SK-N-SH (cell line): ENCODE results near the gene SLC45A3. TPM values are rescaled to one million over a fixed set of nuclear protein-coding genes. Genes with fewer than 3 reads are reported as not detected.

Experiments
- CTCF ChIA-PET: fragments of 300-600, 350-600 bp; formaldehyde crosslinking; extraction: SDS; loops from one replicate; lab custom pipeline; 2021; lab: Yijun Ruan, JAX
- POLR2A ChIA-PET: fragments of 350-600 bp; sonication (Branson Sonifier 250); formaldehyde crosslinking; extraction: SDS; loops from one replicate; lab custom pipeline; 2020; ENCODE audit warnings: antibody characterized with exemption, inconsistent platforms; lab: Yijun Ruan, JAX
- DNase-seq: peaks from one replicate; pipeline ENCODE4 v3.0.0; 2012
- H2AFZ ChIP-seq: fragments of 200-600 bp; sonication (generic); 2 replicates; pipeline ENCODE4 v1.8.1; 2016; ENCODE audit warnings: antibody characterized with exemption, mild to moderate bottlenecking, low read depth
- H3F3A ChIP-seq: fragments of 200-600 bp; sonication (generic); replicated peaks from 2 replicates; pipeline ENCODE3; 2016; ENCODE audit warnings: antibody characterized with exemption, mild to moderate bottlenecking; ENCODE audit not compliant: insufficient read depth
- H3K27ac ChIP-seq, 2 experiments: fragments of 200-500 bp in 1 of 2; fragments of 200-600 bp in 1 of 2; sonication (Bioruptor generic) in 1 of 2; sonication (generic), shearing (Covaris generic) in 1 of 2; 2 replicates each; pipeline versions ENCODE4 v1.5.1 to v1.6.1; 2014 to 2016; ENCODE audit warnings: low read depth in 2 of 2, inconsistent platforms in 1 of 2, low read length in 1 of 2, mild to moderate bottlenecking in 1 of 2, mixed read lengths in 1 of 2
- H3K27me3 ChIP-seq: fragments of 200-600 bp; sonication (generic), shearing (Covaris generic); 2 replicates; pipeline ENCODE4 v1.6.1; 2016; ENCODE audit warnings: mixed run types; ENCODE audit not compliant: insufficient read depth
- H3K36me3 ChIP-seq, 2 experiments: fragments of 200-500 bp in 1 of 2; fragments of 200-600 bp in 1 of 2; sonication (Bioruptor generic) in 1 of 2; sonication (generic) in 1 of 2; replicated peaks in 1 of 2; 2 replicates each; pipeline versions ENCODE3 to v1.5.1; 2014 to 2016; ENCODE audit warnings: low read length in 1 of 2, mild to moderate bottlenecking in 1 of 2; ENCODE audit not compliant: insufficient read depth in 2 of 2, control insufficient read depth in 1 of 2
- H3K4me1 ChIP-seq, 2 experiments: fragments of 200-500 bp in 1 of 2; fragments of 200-600 bp in 1 of 2; sonication (Bioruptor generic) in 1 of 2; sonication (generic), shearing (Covaris generic) in 1 of 2; 2 replicates each; pipeline versions ENCODE4 v1.5.1 to v1.6.1; 2014 to 2016; ENCODE audit warnings: low read depth in 1 of 2, low read length in 1 of 2, mixed run types in 1 of 2; ENCODE audit not compliant: insufficient read depth in 2 of 2, control insufficient read depth in 1 of 2
- H3K4me2 ChIP-seq: fragments of 200-600 bp; sonication (generic), shearing (Covaris generic); 2 replicates; pipeline ENCODE4 v1.6.1; 2017; ENCODE audit warnings: mixed run types
- H3K4me3 ChIP-seq, 2 experiments: fragments of 200-500 bp in 1 of 2; fragments of 200-600 bp in 1 of 2; sonication (Bioruptor generic) in 1 of 2; sonication (generic), shearing (Covaris generic) in 1 of 2; 2 replicates each; pipeline versions ENCODE4 v1.5.1 to v1.8.1; 2014 to 2016; ENCODE audit warnings: low read depth in 2 of 2, inconsistent platforms in 1 of 2, low read length in 1 of 2, mild to moderate bottlenecking in 1 of 2, mixed read lengths in 1 of 2, moderate library complexity in 1 of 2
- H3K79me2 ChIP-seq: fragments of 200-600 bp; sonication (generic); 2 replicates; pipeline ENCODE4 v1.8.1; 2017; ENCODE audit warnings: mild to moderate bottlenecking; ENCODE audit not compliant: insufficient read depth
- H3K9ac ChIP-seq: fragments of 200-600 bp; sonication (generic); 2 replicates; pipeline ENCODE4 v1.6.1; 2017; ENCODE audit warnings: mixed run types
- H3K9me2 ChIP-seq: fragments of 200-600 bp; sonication (generic); 2 replicates; pipeline ENCODE4 v1.6.1; 2017; ENCODE audit warnings: mixed run types
- H3K9me3 ChIP-seq: fragments of 200-600 bp; sonication (generic); 2 replicates; pipeline ENCODE4 v1.6.1; 2017; ENCODE audit warnings: mixed run types, mild to moderate bottlenecking, moderate library complexity
- H4K20me1 ChIP-seq: fragments of 200-600 bp; sonication (generic); 2 replicates; pipeline ENCODE4 v1.6.1; 2017; ENCODE audit warnings: mild to moderate bottlenecking, mixed run types; ENCODE audit not compliant: insufficient read depth
- CTCF ChIP-seq: fragments of 200-600 bp; sonication (generic); IDR thresholded peaks from 2 replicates; pipeline ENCODE4 v1.6.1; 2017; ENCODE audit warnings: antibody characterized with exemption, mild to moderate bottlenecking, moderate library complexity
- ELF1 ChIP-seq: IDR thresholded peaks from 2 replicates; pipeline ENCODE4 v1.4.0; 2012
- FOXJ3 ChIP-seq: sonication (generic); formaldehyde crosslinking; IDR thresholded peaks from 2 replicates; pipeline ENCODE4 v1.5.1; 2020; ENCODE audit warnings: mild to moderate bottlenecking, missing genetic modification reagents
- GABPA ChIP-seq: IDR thresholded peaks from 2 replicates; pipeline ENCODE4 v1.4.0; 2012; ENCODE audit warnings: low read depth, mild to moderate bottlenecking
- GATA2 ChIP-seq: sonication (generic); formaldehyde crosslinking; IDR thresholded peaks from 2 replicates; pipeline ENCODE4 v1.5.0; 2020; ENCODE audit warnings: mild to moderate bottlenecking, missing genetic modification reagents
- JUND ChIP-seq: IDR thresholded peaks from 2 replicates; pipeline ENCODE4 v1.4.0; 2012
- MAX ChIP-seq: IDR thresholded peaks from 2 replicates; pipeline ENCODE4 v1.4.0; 2012; ENCODE audit warnings: low read depth
- MEF2A ChIP-seq: IDR thresholded peaks from 2 replicates; pipeline ENCODE4 v1.4.0; 2012; ENCODE audit warnings: low read depth, borderline replicate concordance
- PBX3 ChIP-seq: IDR thresholded peaks from 2 replicates; pipeline ENCODE4; 2012
- POLR2AphosphoS5 ChIP-seq: IDR thresholded peaks from 2 replicates; pipeline ENCODE4 v1.6.1; 2012; ENCODE audit warnings: low read depth, low read length
- RAD21 ChIP-seq: IDR thresholded peaks from 2 replicates; pipeline ENCODE4 v1.6.1; 2012; ENCODE audit warnings: mild to moderate bottlenecking, low read length
- RCOR1 ChIP-seq: fragments of 150-350 bp; IDR thresholded peaks from 2 replicates; pipeline ENCODE4 v1.6.1; 2017; ENCODE audit warnings: antibody characterized with exemption, low read length
- REST ChIP-seq: IDR thresholded peaks from 2 replicates; pipeline ENCODE4 v1.6.1; 2012; ENCODE audit warnings: mild to moderate bottlenecking, low read depth, low read length, moderate library complexity
- RFX5 ChIP-seq: IDR thresholded peaks from 2 replicates; pipeline ENCODE4 v1.6.1; 2012; ENCODE audit warnings: mild to moderate bottlenecking, improper control_type of control experiment, low read length
- RXRA ChIP-seq: IDR thresholded peaks from 2 replicates; pipeline ENCODE4 v1.4.0; 2012; ENCODE audit warnings: low read depth, mild to moderate bottlenecking, borderline replicate concordance
- TCF12 ChIP-seq: IDR thresholded peaks from 2 replicates; pipeline ENCODE4 v1.4.0; 2012
- TEAD4 ChIP-seq: IDR thresholded peaks from 2 replicates; pipeline ENCODE4 v1.4.0; 2012; ENCODE audit warnings: mild to moderate bottlenecking, borderline replicate concordance; ENCODE audit not compliant: insufficient read depth
- USF1 ChIP-seq: IDR thresholded peaks from 2 replicates; pipeline ENCODE4 v1.4.0; 2012; ENCODE audit warnings: low read depth, borderline replicate concordance
- USF2 ChIP-seq: fragments of 150-350 bp; IDR thresholded peaks from 2 replicates; pipeline ENCODE4 v1.6.1; 2017; ENCODE audit warnings: antibody characterized with exemption, low read length, low read depth, borderline replicate concordance
- YY1 ChIP-seq: IDR thresholded peaks from 2 replicates; pipeline ENCODE4 v1.4.0; 2012; ENCODE audit warnings: low read depth, mild to moderate bottlenecking
- ZBTB33 ChIP-seq: IDR thresholded peaks from 2 replicates; pipeline ENCODE4 v1.4.0; 2012; ENCODE audit warnings: low read depth, borderline replicate concordance
- WGBS: methylation state at CpG from one replicate; pipeline ENCODE4 v1.1.6; 2017; ENCODE audit warnings: low lambda C conversion rate; 5-methylcytosine and 5-hydroxymethylcytosine counted together
- polyA plus RNA-seq, 3 experiments: library from polyadenylated mRNA; depleted of rRNA; stranded (reverse); fragments of >200 nt; gene quantifications; 2 replicates each; pipeline ENCODE4 v1.2.3, GENCODE V29; 2012

The SLC45A3 gene
- polyA plus RNA-seq, 1 of the 3 experiments (the other 2 are of a cell fraction) = 4.6 TPM

- H2AFZ ChIP-seq = no peak overlapping the region
- no peaks in the 10 kb centered on the region for H3K9me3 ChIP-seq
- CTCF ChIA-PET = interaction anchor here (0.6 to 10.0 kb wide), 53 partner anchors 11 to 398 kb away, joined by 3 to 367 read pairs (median 5); partner anchors contain the start of gene ELK4
- no peaks in the 10 kb centered on the region for H3K27me3 ChIP-seq
- H3K36me3 ChIP-seq = peaks cover 54 to 71% of the 10 kb centered on the region in 2 experiments
- peaks cover 40% of the 10 kb centered on the region for H3F3A ChIP-seq
- H3K9ac ChIP-seq = no peak overlapping the region
- H3K27ac ChIP-seq = peak overlapping the region; percentile 53 to 55
- peak; percentile 70 for DNase-seq
- H3K4me1 ChIP-seq = no peaks in the 10 kb centered on the region; a peak in 1 of 4 replicates
- H3K4me3 ChIP-seq = no peak overlapping the region; a peak in 1 of 4 replicates
- POLR2A ChIA-PET = interaction anchor here (0.7 to 1.2 kb wide), 2 partner anchors 54 to 120 kb away, joined by 3 to 4 read pairs; no protein-coding TSS in a partner anchor
- H4K20me1 ChIP-seq = no peaks in the 10 kb centered on the region; the same call in 1 of the 2 replicates
- no peaks in the 10 kb centered on the region for H3K79me2 ChIP-seq
- no peaks in the 10 kb centered on the region for H3K9me2 ChIP-seq
- no peak overlapping the region for H3K4me2 ChIP-seq
- 49% methylated on average over 8 of the region's 8 CpGs for WGBS
- TF ChIP-seq MEF2A (no peak), PBX3 (no peak), RXRA (no peak), TCF12 (no peak), REST (no peak), GATA2 (CRISPR knock-in tag) (peak; percentile 64), ZBTB33 (no peak), ELF1 (no peak), JUND (no peak; the same call in 1 of the 2 replicates), YY1 (no peak), GABPA (no peak), POLR2AphosphoS5 (no peak; the same call in none of the 2 replicates), CTCF (peak; percentile 96), USF2 (no peak), RCOR1 (no peak), MAX (no peak), RFX5 (no peak), TEAD4 (no peak), RAD21 (peak; percentile 81), USF1 (no peak), FOXJ3 (CRISPR knock-in tag) (no peak)
Measured at GRCh38 chr1:205711105-205712048, 31.1 kb upstream of the SLC45A3 start.
